Measurements from ENCODE around the gene RIC1.

RIC1 gene

GRCh38 chr9:5646116-5646515 is 17.2 kb downstream of the RIC1 start (continued):
- TF ChIP-seq ZNF211 (tag by site-specific recombination; IDR thresholded peaks at IDR 0.05; ENCODE audit: low read depth) = no peak
- no peak for TF ChIP-seq PATZ1 (tag by site-specific recombination; IDR thresholded peaks at IDR 0.05)
- TF ChIP-seq TRIM28 (IDR thresholded peaks at IDR 0.05; ENCODE audit: borderline replicate concordance, low read length) = no peak
- no peak for TF ChIP-seq ZSCAN18 (tag by site-specific recombination; IDR thresholded peaks at IDR 0.05)
- no peak for TF ChIP-seq ZNF610 (tag by site-specific recombination; IDR thresholded peaks at IDR 0.05; ENCODE audit: borderline replicate concordance)
- no peak for TF ChIP-seq IKZF3 (tag by site-specific recombination; IDR thresholded peaks at IDR 0.05)
- TF ChIP-seq ZNF23 (tag by site-specific recombination; IDR thresholded peaks at IDR 0.05; ENCODE audit: borderline replicate concordance) = no peak
- TF ChIP-seq ZBTB44 (tag by site-specific recombination; IDR thresholded peaks at IDR 0.05) = no peak
- no peak for TF ChIP-seq ZNF561 (tag by site-specific recombination; IDR thresholded peaks at IDR 0.05; ENCODE audit: borderline replicate concordance)
- no peak for TF ChIP-seq ZNF341 (tag by site-specific recombination; IDR thresholded peaks at IDR 0.05; ENCODE audit: low read depth)
- no peak for TF ChIP-seq ZNF704 (tag by site-specific recombination; IDR thresholded peaks at IDR 0.05)
- no peak for TF ChIP-seq REPIN1 (tag by site-specific recombination; IDR thresholded peaks at IDR 0.05; ENCODE audit: low read depth)

- no peak overlapping the region for H3K27ac ChIP-seq (ENCODE audit: extremely low read depth, low read depth, low read length)
- no peak for TF ChIP-seq ZBTB44 (tag by site-specific recombination; IDR thresholded peaks at IDR 0.05)
- TF ChIP-seq ZNF223 (tag by site-specific recombination; IDR thresholded peaks at IDR 0.05) = no peak
- TF ChIP-seq KLF17 (tag by site-specific recombination; IDR thresholded peaks at IDR 0.05) = no peak
- TF ChIP-seq ZNF2 (tag by site-specific recombination; IDR thresholded peaks at IDR 0.05) = no peak
- no peak for TF ChIP-seq SCRT1 (tag by site-specific recombination; IDR thresholded peaks at IDR 0.05; ENCODE audit: borderline replicate concordance)
- no peak for TF ChIP-seq ZNF426 (tag by site-specific recombination; IDR thresholded peaks at IDR 0.05)
- no peak for TF ChIP-seq ZNF366 (tag by site-specific recombination; conservative IDR thresholded peaks at IDR 0.05)
- TF ChIP-seq ZBTB7A (tag by site-specific recombination; IDR thresholded peaks at IDR 0.05; ENCODE audit: low read depth) = no peak
- no peak for TF ChIP-seq ZNF148 (tag by site-specific recombination; IDR thresholded peaks at IDR 0.05; ENCODE audit: borderline replicate concordance)
- no peak for TF ChIP-seq ZNF830 (tag by site-specific recombination; IDR thresholded peaks at IDR 0.05; ENCODE audit: low read depth)
- TF ChIP-seq MEIS1 (CRISPR knock-in tag; IDR thresholded peaks at IDR 0.05; ENCODE audit: borderline replicate concordance) = no peak
These were observed 21.6 kb downstream of the RIC1 start for GRCh38 chr9:5650356-5651105.

More at GRCh38 chr9:5650356-5651105, 21.6 kb downstream of the RIC1 start:
- Histone ChIP-seq H3K36me3 (ENCODE audit: control insufficient read depth in 2 of 2, insufficient read depth in 1 of 2, low read length in 2 of 2) (no peaks in the 10 kb centered on the region; a peak in 1 of 3 replicates), H3K9me3 (ENCODE audit: control insufficient read depth, insufficient read depth, low read depth, low read length) (no peaks in the 10 kb centered on the region), H3K4me3 (ENCODE audit: low read depth, low read length) (no peak overlapping the region), H3K4me1 (ENCODE audit: control insufficient read depth, insufficient read depth, low read length) (no peaks in the 10 kb centered on the region)
- CTCF ChIA-PET = no interaction called here
- POLR2A ChIA-PET = no interaction called here
